K562 (cell line): ENCODE measurements around the gene TUBG2. TPM values are rescaled to one million over a fixed set of nuclear protein-coding genes. Genes with fewer than 3 reads are reported as not detected.

Source experiments
- ASH1L ChIP-seq: fragments of 450-650 bp; IDR thresholded peaks from 2 replicates; pipeline ENCODE4 v1.6.1; 2018; ENCODE audit warnings: borderline replicate concordance, mild to moderate bottlenecking, low read depth; ENCODE audit not compliant: partially characterized antibody
- COPS2 ChIP-seq: fragments of 450-650 bp; conservative IDR thresholded peaks from 2 replicates; pipeline ENCODE4 v1.6.1; 2016; ENCODE audit warnings: mild to moderate bottlenecking, moderate library complexity
- FOXM1 ChIP-seq, 2 experiments: fragments of 450-650 bp in 1 of 2; sonication (generic) in 1 of 2; formaldehyde crosslinking in 1 of 2; IDR thresholded peaks; 2 replicates each; pipeline versions ENCODE4 v1.6.1 to v1.9.0; 2017 to 2022; ENCODE audit warnings: low read depth in 2 of 2, mild to moderate bottlenecking in 2 of 2, missing genetic modification reagents in 1 of 2, moderate library complexity in 1 of 2
- MAFG ChIP-seq: fragments of 450-650 bp; conservative IDR thresholded peaks from 2 replicates; pipeline ENCODE4 v1.6.1; 2016; ENCODE audit warnings: missing genetic modification characterization, missing compliant biosample characterization
- MIER1 ChIP-seq: fragments of 450-650 bp; IDR thresholded peaks from 2 replicates; pipeline ENCODE4 v1.6.1; 2016; ENCODE audit warnings: antibody characterized with exemption, mild to moderate bottlenecking, low read depth
- MTA2 ChIP-seq: fragments of 450-650 bp; IDR thresholded peaks from 2 replicates; pipeline ENCODE4 v1.6.1; 2016; ENCODE audit warnings: low read depth
- NFXL1 ChIP-seq: fragments of 450-650 bp; formaldehyde crosslinking; IDR thresholded peaks from 2 replicates; pipeline ENCODE4 v1.4.0; 2021; ENCODE audit warnings: mild to moderate bottlenecking
- NR1H2 ChIP-seq: sonication (generic); formaldehyde crosslinking; IDR thresholded peaks from 2 replicates; pipeline ENCODE4 v1.4.0; 2020; ENCODE audit warnings: mild to moderate bottlenecking, missing genetic modification reagents
- NR4A1 ChIP-seq, 2 experiments: fragments of 250-450 bp in 1 of 2; fragments of 450-650 bp in 1 of 2; sonication (Bioruptor Pico) in 1 of 2; IDR thresholded peaks; 2 replicates each; pipeline versions ENCODE4 v1.4.0 to v1.6.1; 2016 to 2020; ENCODE audit warnings: mild to moderate bottlenecking in 2 of 2, missing compliant biosample characterization in 1 of 2, missing genetic modification characterization in 1 of 2, moderate library complexity in 1 of 2
- PML ChIP-seq: IDR thresholded peaks from 2 replicates; pipeline ENCODE4 v1.6.1; 2012; ENCODE audit warnings: low read length, inconsistent platforms
- THRAP3 ChIP-seq: fragments of 450-650 bp; IDR thresholded peaks from 2 replicates; pipeline ENCODE4 v1.6.1; 2016; ENCODE audit warnings: mild to moderate bottlenecking, inconsistent platforms, borderline replicate concordance
- YBX1 ChIP-seq: fragments of 450-650 bp; IDR thresholded peaks from 2 replicates; pipeline ENCODE4 v1.7.1; 2016; ENCODE audit warnings: mild to moderate bottlenecking
- ZKSCAN8 ChIP-seq: fragments of 200-800 bp; sonication (Bioruptor generic); IDR thresholded peaks from 2 replicates; pipeline ENCODE4 v1.6.1; 2016; ENCODE audit warnings: missing genetic modification characterization, missing compliant biosample characterization
- ZNF143 ChIP-seq: sonication (generic); formaldehyde crosslinking; IDR thresholded peaks from 2 replicates; pipeline ENCODE4 v1.9.0; 2022; ENCODE audit warnings: mild to moderate bottlenecking, missing genetic modification reagents
- ZNF445 ChIP-seq: fragments of 250-450 bp; sonication (Bioruptor Pico); IDR thresholded peaks from 2 replicates; pipeline ENCODE4 v1.4.0; 2020; ENCODE audit warnings: low read depth, mild to moderate bottlenecking, moderate library complexity
- polyA plus RNA-seq, 8 experiments: library from polyadenylated mRNA; depleted of rRNA in 4 of 8; stranded (reverse) in 5 of 8; unstranded in 3 of 8; fragments of >200 nt; fragmentation: Nextera tagmentation in 2 of 8; fragmentation: Illumina TruSeq in 1 of 8; extraction: Ambion mirVana in 2 of 8; extraction: Trizol in 1 of 8; gene quantifications; 2 replicates each; pipeline versions ENCODE4 v1.2.1 to v1.2.3, GENCODE V29; 2011 to 2014; ENCODE audit warnings: inconsistent platforms in 1 of 8, missing spikeins in 1 of 8
- total RNA-seq, 7 experiments: library from RNA; depleted of rRNA in 6 of 7; stranded (reverse); fragments of >200 nt in 6 of 7; fragmentation: Illumina TruSeq in 2 of 7; extraction: Trizol in 2 of 7; gene quantifications; 2 replicates each; pipeline versions ENCODE4 v1.2.1 to v1.2.3, GENCODE V29; 2011 to 2021; ENCODE audit warnings: low replicate concordance in 1 of 7
- TF ChIP-seq, protein P1 (sequence below): fragments of 250-450 bp; sonication (Bioruptor Pico); IDR thresholded peaks from 2 replicates; pipeline ENCODE4 v1.5.0; 2021; ENCODE audit warnings: mild to moderate bottlenecking, borderline replicate concordance
- TF ChIP-seq, protein P2 (sequence below): fragments of 250-450 bp; sonication (Bioruptor Pico); IDR thresholded peaks from 2 replicates; pipeline ENCODE4 v1.4.0; 2020; ENCODE audit warnings: mild to moderate bottlenecking
- TF ChIP-seq, protein P3 (sequence below): sonication (generic); formaldehyde crosslinking; IDR thresholded peaks from 2 replicates; pipeline ENCODE4 v1.8.0; 2022; ENCODE audit warnings: mild to moderate bottlenecking, low read depth, missing genetic modification reagents
- TF ChIP-seq, protein P4 (sequence below): fragments of 450-650 bp; formaldehyde crosslinking; IDR thresholded peaks from 2 replicates; pipeline ENCODE4 v1.4.0; 2020; ENCODE audit warnings: mild to moderate bottlenecking, mixed read lengths
- TF ChIP-seq, protein P5 (sequence below): sonication (generic); formaldehyde crosslinking; IDR thresholded peaks from 2 replicates; pipeline ENCODE4 v1.8.1; 2022; ENCODE audit warnings: missing genetic modification reagents

TUBG2 gene
- total and polyA plus RNA-seq, 9 of the 15 experiments (the other 6 are each of a cell fraction or from before 2014, with no cell fraction given) = 0.09 to 0.80 (median 0.24) TPM; not detected in 2

DNA sequence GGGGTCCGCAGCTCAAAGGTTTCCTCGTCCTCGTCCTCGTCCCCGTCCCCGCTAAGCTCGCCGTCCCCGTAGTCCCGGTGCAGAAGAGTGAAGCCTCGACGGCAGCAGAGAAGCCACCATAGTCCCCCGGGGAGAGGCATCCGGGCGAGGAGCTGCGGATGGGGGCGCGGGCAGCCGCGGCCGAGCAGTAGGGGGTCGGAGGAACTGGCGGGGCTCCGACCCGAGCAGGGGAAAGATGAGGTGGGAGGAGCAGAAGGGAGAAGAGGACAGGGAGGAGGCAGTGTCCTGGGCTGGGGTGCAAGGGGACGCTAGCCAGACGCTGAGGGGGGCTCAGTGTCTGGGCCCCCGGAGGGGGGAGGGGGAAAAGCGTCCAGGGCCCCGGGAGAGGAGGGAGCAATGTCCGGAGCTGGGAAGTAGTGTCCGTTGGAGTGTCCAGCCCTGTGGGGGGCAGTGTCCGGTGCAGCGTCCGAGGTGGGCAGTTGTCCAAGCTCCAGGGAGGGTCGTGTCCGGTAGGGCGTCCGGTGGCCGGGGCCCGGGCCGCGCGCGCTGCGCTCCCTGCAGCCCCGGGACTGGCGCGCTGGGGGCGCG is 17.4 kb downstream of the TUBG2 start, which contains the start of gene PLEKHH3 (continued):
- TF ChIP-seq, protein P1, sequence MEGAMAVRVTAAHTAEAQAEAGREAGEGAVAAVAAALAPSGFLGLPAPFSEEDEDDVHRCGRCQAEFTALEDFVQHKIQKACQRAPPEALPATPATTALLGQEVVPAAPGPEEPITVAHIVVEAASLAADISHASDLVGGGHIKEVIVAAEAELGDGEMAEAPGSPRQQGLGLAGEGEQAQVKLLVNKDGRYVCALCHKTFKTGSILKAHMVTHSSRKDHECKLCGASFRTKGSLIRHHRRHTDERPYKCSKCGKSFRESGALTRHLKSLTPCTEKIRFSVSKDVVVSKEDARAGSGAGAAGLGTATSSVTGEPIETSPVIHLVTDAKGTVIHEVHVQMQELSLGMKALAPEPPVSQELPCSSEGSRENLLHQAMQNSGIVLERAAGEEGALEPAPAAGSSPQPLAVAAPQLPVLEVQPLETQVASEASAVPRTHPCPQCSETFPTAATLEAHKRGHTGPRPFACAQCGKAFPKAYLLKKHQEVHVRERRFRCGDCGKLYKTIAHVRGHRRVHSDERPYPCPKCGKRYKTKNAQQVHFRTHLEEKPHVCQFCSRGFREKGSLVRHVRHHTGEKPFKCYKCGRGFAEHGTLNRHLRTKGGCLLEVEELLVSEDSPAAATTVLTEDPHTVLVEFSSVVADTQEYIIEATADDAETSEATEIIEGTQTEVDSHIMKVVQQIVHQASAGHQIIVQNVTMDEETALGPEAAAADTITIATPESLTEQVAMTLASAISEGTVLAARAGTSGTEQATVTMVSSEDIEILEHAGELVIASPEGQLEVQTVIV = no peak
- TF ChIP-seq NFXL1 = no peak
- no peak for TF ChIP-seq NR1H2 (CRISPR knock-in tag)
- TF ChIP-seq, protein P2, sequence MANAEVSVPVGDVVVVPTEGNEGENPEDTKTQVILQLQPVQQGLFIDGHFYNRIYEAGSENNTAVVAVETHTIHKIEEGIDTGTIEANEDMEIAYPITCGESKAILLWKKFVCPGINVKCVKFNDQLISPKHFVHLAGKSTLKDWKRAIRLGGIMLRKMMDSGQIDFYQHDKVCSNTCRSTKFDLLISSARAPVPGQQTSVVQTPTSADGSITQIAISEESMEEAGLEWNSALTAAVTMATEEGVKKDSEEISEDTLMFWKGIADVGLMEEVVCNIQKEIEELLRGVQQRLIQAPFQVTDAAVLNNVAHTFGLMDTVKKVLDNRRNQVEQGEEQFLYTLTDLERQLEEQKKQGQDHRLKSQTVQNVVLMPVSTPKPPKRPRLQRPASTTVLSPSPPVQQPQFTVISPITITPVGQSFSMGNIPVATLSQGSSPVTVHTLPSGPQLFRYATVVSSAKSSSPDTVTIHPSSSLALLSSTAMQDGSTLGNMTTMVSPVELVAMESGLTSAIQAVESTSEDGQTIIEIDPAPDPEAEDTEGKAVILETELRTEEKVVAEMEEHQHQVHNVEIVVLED (CRISPR knock-in tag) = no peak
- TF ChIP-seq THRAP3 = no peak
- no peak for TF ChIP-seq YBX1
- TF ChIP-seq, protein P3, sequence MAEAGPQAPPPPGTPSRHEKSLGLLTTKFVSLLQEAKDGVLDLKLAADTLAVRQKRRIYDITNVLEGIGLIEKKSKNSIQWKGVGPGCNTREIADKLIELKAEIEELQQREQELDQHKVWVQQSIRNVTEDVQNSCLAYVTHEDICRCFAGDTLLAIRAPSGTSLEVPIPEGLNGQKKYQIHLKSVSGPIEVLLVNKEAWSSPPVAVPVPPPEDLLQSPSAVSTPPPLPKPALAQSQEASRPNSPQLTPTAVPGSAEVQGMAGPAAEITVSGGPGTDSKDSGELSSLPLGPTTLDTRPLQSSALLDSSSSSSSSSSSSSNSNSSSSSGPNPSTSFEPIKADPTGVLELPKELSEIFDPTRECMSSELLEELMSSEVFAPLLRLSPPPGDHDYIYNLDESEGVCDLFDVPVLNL (CRISPR knock-in tag) = no peak
- no peak for TF ChIP-seq COPS2
- no peak for TF ChIP-seq MAFG (tag)
- TF ChIP-seq PML = no peak; the same call in 1 of the 2 replicates
- TF ChIP-seq ZNF143 = no peak
- TF ChIP-seq, protein P4, sequence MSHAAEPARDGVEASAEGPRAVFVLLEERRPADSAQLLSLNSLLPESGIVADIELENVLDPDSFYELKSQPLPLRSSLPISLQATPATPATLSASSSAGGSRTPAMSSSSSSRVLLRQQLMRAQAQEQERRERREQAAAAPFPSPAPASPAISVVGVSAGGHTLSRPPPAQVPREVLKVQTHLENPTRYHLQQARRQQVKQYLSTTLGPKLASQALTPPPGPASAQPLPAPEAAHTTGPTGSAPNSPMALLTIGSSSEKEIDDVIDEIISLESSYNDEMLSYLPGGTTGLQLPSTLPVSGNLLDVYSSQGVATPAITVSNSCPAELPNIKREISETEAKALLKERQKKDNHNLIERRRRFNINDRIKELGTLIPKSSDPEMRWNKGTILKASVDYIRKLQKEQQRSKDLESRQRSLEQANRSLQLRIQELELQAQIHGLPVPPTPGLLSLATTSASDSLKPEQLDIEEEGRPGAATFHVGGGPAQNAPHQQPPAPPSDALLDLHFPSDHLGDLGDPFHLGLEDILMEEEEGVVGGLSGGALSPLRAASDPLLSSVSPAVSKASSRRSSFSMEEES (CRISPR knock-in tag) = no peak
- TF ChIP-seq MIER1 = no peak
- TF ChIP-seq ZKSCAN8 (CRISPR knock-in tag) = no peak
- TF ChIP-seq ASH1L = no peak
- TF ChIP-seq, protein P5, sequence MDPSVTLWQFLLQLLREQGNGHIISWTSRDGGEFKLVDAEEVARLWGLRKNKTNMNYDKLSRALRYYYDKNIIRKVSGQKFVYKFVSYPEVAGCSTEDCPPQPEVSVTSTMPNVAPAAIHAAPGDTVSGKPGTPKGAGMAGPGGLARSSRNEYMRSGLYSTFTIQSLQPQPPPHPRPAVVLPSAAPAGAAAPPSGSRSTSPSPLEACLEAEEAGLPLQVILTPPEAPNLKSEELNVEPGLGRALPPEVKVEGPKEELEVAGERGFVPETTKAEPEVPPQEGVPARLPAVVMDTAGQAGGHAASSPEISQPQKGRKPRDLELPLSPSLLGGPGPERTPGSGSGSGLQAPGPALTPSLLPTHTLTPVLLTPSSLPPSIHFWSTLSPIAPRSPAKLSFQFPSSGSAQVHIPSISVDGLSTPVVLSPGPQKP (CRISPR knock-in tag) = no peak
- TF ChIP-seq MTA2 = no peak
- TF ChIP-seq NR4A1 (CRISPR knock-in tag; IDR thresholded peaks at IDR 0.05) = no peak
- TF ChIP-seq NR4A1 (tag; IDR thresholded peaks at IDR 0.05) = no peak
- no peak for TF ChIP-seq FOXM1 (IDR thresholded peaks at IDR 0.05; ENCODE audit: low read depth)
- no peak for TF ChIP-seq FOXM1 (CRISPR knock-in tag; IDR thresholded peaks at IDR 0.05; ENCODE audit: low read depth)
- no peak for TF ChIP-seq ZNF445 (CRISPR knock-in tag)
